ENCODE results near the gene RSPO1. TPM values are rescaled to one million over a fixed set of nuclear protein-coding genes. Genes with fewer than 3 reads are reported as not detected.

The RSPO1 gene
- total and polyA plus RNA-seq, 3 experiments from 2014 or later = not detected

DNA sequence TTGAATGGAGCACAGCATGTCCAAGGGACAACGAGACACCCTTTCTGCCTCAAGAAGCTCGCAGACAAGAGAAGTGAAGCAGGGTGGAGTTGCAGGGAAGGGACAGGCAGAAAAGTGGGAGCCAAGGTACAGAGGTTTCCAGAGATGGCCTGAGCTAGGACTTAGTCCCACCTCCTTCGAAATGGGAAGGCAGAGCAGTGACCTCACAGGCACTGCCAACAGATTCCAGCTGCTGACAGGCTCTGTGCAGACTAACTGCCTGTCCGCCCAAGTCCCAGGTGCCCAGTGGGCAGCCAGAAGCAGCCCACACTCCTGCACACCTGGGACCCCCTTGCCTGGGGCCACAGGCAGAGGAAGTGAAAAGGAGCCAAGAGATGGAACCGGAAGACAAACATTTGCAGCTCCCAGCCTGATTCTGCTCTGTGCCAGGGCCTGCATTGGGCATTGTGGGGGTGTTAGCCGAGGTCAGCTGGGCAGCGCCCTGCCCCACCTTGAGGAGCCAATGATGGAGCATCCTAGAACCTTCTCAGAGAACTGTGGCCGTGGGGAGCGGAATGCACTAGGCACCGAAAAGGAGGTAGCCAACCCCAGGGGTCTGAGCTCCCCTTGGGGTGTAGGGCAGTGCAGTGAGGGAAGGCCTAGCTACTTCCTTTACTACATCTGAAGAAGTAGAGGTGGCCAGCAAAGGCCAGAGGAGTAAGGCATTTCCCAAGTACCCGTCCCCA is 27.5 kb upstream of the RSPO1 start:
- Histone ChIP-seq H3K36me3 (ENCODE audit: insufficient read depth, low read length) (no peaks in the 10 kb centered on the region), H3K4me1 (ENCODE audit: insufficient read depth, low read length) (no peaks in the 10 kb centered on the region), H3K9me3 (ENCODE audit: low read length) (no peaks in the 10 kb centered on the region), H3K27ac (ENCODE audit: low read depth, low read length) (no peak overlapping the region), H3K4me3 (ENCODE audit: low read length) (no peak overlapping the region), H3K27me3 (ENCODE audit: insufficient read depth, low read length, poor library complexity, severe bottlenecking) (no peaks in the 10 kb centered on the region)
- peaks cover 5 to 18% of the 10 kb centered on the region in 2 donors for H3K27me3 Mint-ChIP-seq
- H3K4me1 Mint-ChIP-seq = no peaks in the 10 kb centered on the region
- H3K36me3 Mint-ChIP-seq = no peaks in the 10 kb centered on the region
- H3K9me3 Mint-ChIP-seq = no peaks in the 10 kb centered on the region
- DNase-seq = no peak
- CTCF ChIA-PET = interaction anchor here (2.9 kb wide), 1 partner anchor 19 kb away, joined by 8 read pairs; no protein-coding TSS in a partner anchor
- no peak overlapping the region for H3K4me3 Mint-ChIP-seq
- POLR2A ChIA-PET = no interaction called here
- H3K27ac Mint-ChIP-seq = peak overlapping the region in 1 of 8 donors; percentile 1

GRCh38 chr1:37661401-37661800 is 26.7 kb upstream of the RSPO1 start:
- Histone ChIP-seq H3K4me1 (ENCODE audit: insufficient read depth, low read length) (no peaks in the 10 kb centered on the region), H3K4me3 (ENCODE audit: low read length) (no peak overlapping the region), H3K9me3 (ENCODE audit: low read length) (no peaks in the 10 kb centered on the region), H3K36me3 (ENCODE audit: insufficient read depth, low read length) (no peaks in the 10 kb centered on the region), H3K27me3 (ENCODE audit: insufficient read depth, low read length, poor library complexity, severe bottlenecking) (no peaks in the 10 kb centered on the region), H3K27ac (ENCODE audit: low read depth, low read length) (no peak overlapping the region)
- POLR2A ChIA-PET = no interaction called here
- Mint-ChIP-seq H3K27me3 (peaks cover 5 to 21% of the 10 kb centered on the region in 2 donors), H3K4me1 (no peaks in the 10 kb centered on the region), H3K36me3 (no peaks in the 10 kb centered on the region), H3K4me3 (no peak overlapping the region), H3K27ac (peak overlapping the region in 1 of 8 donors; percentile 24), H3K9me3 (no peaks in the 10 kb centered on the region)
- DNase-seq = no peak
- CTCF ChIA-PET = interaction anchor here (2.9 kb wide), 1 partner anchor 20 kb away, joined by 8 read pairs; no protein-coding TSS in a partner anchor

- H3K27me3 Mint-ChIP-seq = peaks cover 7 to 20% of the 10 kb centered on the region in 2 donors
- DNase-seq = no peak
- no peaks in the 10 kb centered on the region for H3K36me3 Mint-ChIP-seq
- Histone ChIP-seq H3K9me3 (ENCODE audit: low read length) (no peaks in the 10 kb centered on the region), H3K36me3 (ENCODE audit: insufficient read depth, low read length) (no peaks in the 10 kb centered on the region), H3K27me3 (ENCODE audit: insufficient read depth, low read length, poor library complexity, severe bottlenecking) (no peaks in the 10 kb centered on the region), H3K27ac (ENCODE audit: low read depth, low read length) (no peak overlapping the region), H3K4me1 (ENCODE audit: insufficient read depth, low read length) (no peaks in the 10 kb centered on the region), H3K4me3 (ENCODE audit: low read length) (no peak overlapping the region)
- ChIA-PET CTCF (no interaction called here), POLR2A (no interaction called here)
- no peak overlapping the region for H3K27ac Mint-ChIP-seq
- H3K9me3 Mint-ChIP-seq = no peaks in the 10 kb centered on the region
- H3K4me3 Mint-ChIP-seq = no peak overlapping the region
- no peaks in the 10 kb centered on the region for H3K4me1 Mint-ChIP-seq
Measured at GRCh38 chr1:37660664-37661063, 26.0 kb upstream of the RSPO1 start.

- Histone ChIP-seq H3K9me3 (ENCODE audit: low read length) (no peaks in the 10 kb centered on the region), H3K36me3 (ENCODE audit: insufficient read depth, low read length) (no peaks in the 10 kb centered on the region), H3K4me3 (ENCODE audit: low read length) (no peak overlapping the region), H3K27me3 (ENCODE audit: insufficient read depth, low read length, poor library complexity, severe bottlenecking) (no peaks in the 10 kb centered on the region), H3K27ac (ENCODE audit: low read depth, low read length) (no peak overlapping the region), H3K4me1 (ENCODE audit: insufficient read depth, low read length) (no peaks in the 10 kb centered on the region)
- Mint-ChIP-seq H3K36me3 (no peaks in the 10 kb centered on the region), H3K27me3 (peaks cover 7 to 17% of the 10 kb centered on the region in 2 donors), H3K27ac (no peak overlapping the region), H3K4me3 (peak overlapping the region in 1 of 7 donors; percentile 37), H3K4me1 (no peaks in the 10 kb centered on the region), H3K9me3 (no peaks in the 10 kb centered on the region)
- POLR2A ChIA-PET = no interaction called here
- DNase-seq = no peak
- CTCF ChIA-PET = interaction anchor here (0.7 kb wide), 1 partner anchor 41 kb away, joined by 4 read pairs; no protein-coding TSS in a partner anchor
Measured at GRCh38 chr1:37658486-37658885, 23.8 kb upstream of the RSPO1 start.

- Mint-ChIP-seq H3K27ac (no peak overlapping the region), H3K4me3 (no peak overlapping the region), H3K36me3 (no peaks in the 10 kb centered on the region), H3K9me3 (no peaks in the 10 kb centered on the region), H3K4me1 (no peaks in the 10 kb centered on the region), H3K27me3 (peaks cover 7 to 17% of the 10 kb centered on the region in 2 donors)
- no peak for DNase-seq
- H3K27me3 ChIP-seq (ENCODE audit: insufficient read depth, low read length, poor library complexity, severe bottlenecking) = no peaks in the 10 kb centered on the region
- no peak overlapping the region for H3K4me3 ChIP-seq (ENCODE audit: low read length)
- H3K4me1 ChIP-seq (ENCODE audit: insufficient read depth, low read length) = no peaks in the 10 kb centered on the region
- no peak overlapping the region for H3K27ac ChIP-seq (ENCODE audit: low read depth, low read length)
- ChIA-PET CTCF (no interaction called here), POLR2A (no interaction called here)
- no peaks in the 10 kb centered on the region for H3K9me3 ChIP-seq (ENCODE audit: low read length)
- H3K36me3 ChIP-seq (ENCODE audit: insufficient read depth, low read length) = no peaks in the 10 kb centered on the region
Measured at GRCh38 chr1:37657620-37658412, 23.1 kb upstream of the RSPO1 start.

GRCh38 chr1:37656881-37657280 is 22.2 kb upstream of the RSPO1 start:
- peaks cover 8 to 17% of the 10 kb centered on the region in 2 donors for H3K27me3 Mint-ChIP-seq
- H3K27ac ChIP-seq (ENCODE audit: low read depth, low read length) = no peak overlapping the region
- H3K36me3 ChIP-seq (ENCODE audit: insufficient read depth, low read length) = no peaks in the 10 kb centered on the region
- DNase-seq = no peak
- no peaks in the 10 kb centered on the region for H3K9me3 Mint-ChIP-seq
- no peaks in the 10 kb centered on the region for H3K9me3 ChIP-seq (ENCODE audit: low read length)
- H3K27ac Mint-ChIP-seq = no peak overlapping the region
- ChIA-PET POLR2A (interaction anchor here (0.6 kb wide), 1 partner anchor 119 kb away, joined by 3 read pairs; no protein-coding TSS in a partner anchor), CTCF (no interaction called here)
- H3K4me3 ChIP-seq (ENCODE audit: low read length) = no peak overlapping the region
- H3K36me3 Mint-ChIP-seq = no peaks in the 10 kb centered on the region
- H3K4me1 Mint-ChIP-seq = no peaks in the 10 kb centered on the region
- H3K4me1 ChIP-seq (ENCODE audit: insufficient read depth, low read length) = no peaks in the 10 kb centered on the region
- H3K27me3 ChIP-seq (ENCODE audit: insufficient read depth, low read length, poor library complexity, severe bottlenecking) = no peaks in the 10 kb centered on the region
- H3K4me3 Mint-ChIP-seq = no peak overlapping the region

- no peaks in the 10 kb centered on the region for H3K36me3 ChIP-seq (ENCODE audit: insufficient read depth, low read length)
- Mint-ChIP-seq H3K4me3 (no peak overlapping the region), H3K27ac (peak overlapping the region in 1 of 8 donors; percentile 38), H3K4me1 (no peaks in the 10 kb centered on the region), H3K27me3 (peaks cover 8 to 17% of the 10 kb centered on the region in 2 donors), H3K36me3 (no peaks in the 10 kb centered on the region), H3K9me3 (no peaks in the 10 kb centered on the region)
- no peak overlapping the region for H3K4me3 ChIP-seq (ENCODE audit: low read length)
- no peaks in the 10 kb centered on the region for H3K9me3 ChIP-seq (ENCODE audit: low read length)
- no peak overlapping the region for H3K27ac ChIP-seq (ENCODE audit: low read depth, low read length)
- DNase-seq = no peak
- H3K27me3 ChIP-seq (ENCODE audit: insufficient read depth, low read length, poor library complexity, severe bottlenecking) = no peaks in the 10 kb centered on the region
- ChIA-PET CTCF (no interaction called here), POLR2A (no interaction called here)
- H3K4me1 ChIP-seq (ENCODE audit: insufficient read depth, low read length) = no peaks in the 10 kb centered on the region
Measured at GRCh38 chr1:37656026-37656425, 21.3 kb upstream of the RSPO1 start.

- H3K9me3 Mint-ChIP-seq = no peaks in the 10 kb centered on the region
- Histone ChIP-seq H3K27me3 (ENCODE audit: insufficient read depth, low read length, poor library complexity, severe bottlenecking) (no peaks in the 10 kb centered on the region), H3K4me3 (ENCODE audit: low read length) (no peak overlapping the region), H3K36me3 (ENCODE audit: insufficient read depth, low read length) (no peaks in the 10 kb centered on the region), H3K9me3 (ENCODE audit: low read length) (no peaks in the 10 kb centered on the region), H3K27ac (ENCODE audit: low read depth, low read length) (no peak overlapping the region), H3K4me1 (ENCODE audit: insufficient read depth, low read length) (no peaks in the 10 kb centered on the region)
- no peaks in the 10 kb centered on the region for H3K36me3 Mint-ChIP-seq
- ChIA-PET POLR2A (no interaction called here), CTCF (no interaction called here)
- H3K4me1 Mint-ChIP-seq = no peaks in the 10 kb centered on the region
- no peak overlapping the region for H3K27ac Mint-ChIP-seq
- no peak for DNase-seq
- H3K4me3 Mint-ChIP-seq = no peak overlapping the region
- H3K27me3 Mint-ChIP-seq = peaks cover 8 to 17% of the 10 kb centered on the region in 2 donors
Measured at GRCh38 chr1:37655274-37655673, 20.6 kb upstream of the RSPO1 start.

All from CD8-positive, alpha-beta memory T cell (primary cell).